Skeletal muscle tissue (tissue), 4 donors: Measurements from ENCODE around the gene PRPF19. TPM values are rescaled to one million over a fixed set of nuclear protein-coding genes. Genes with fewer than 3 reads are reported as not detected.
"Not testable (repeated sequence)": the region's sequence is repeated elsewhere in the genome, so short reads cannot be mapped to it uniquely, and the experiment has no call there.

Experiments
- H3K27ac ChIP-seq: one replicate; pipeline ENCODE4 v1.7.0; 2013; ENCODE audit warnings: mild to moderate bottlenecking, low read depth, low read length, inconsistent platforms
- H3K27me3 ChIP-seq, 3 donors: one replicate each; pipeline ENCODE4 v1.7.0; 2013; ENCODE audit warnings: low read length in 3 of 3; ENCODE audit not compliant: control insufficient read depth in 3 of 3, insufficient read depth in 3 of 3
- H3K36me3 ChIP-seq, 3 donors: one replicate each; pipeline ENCODE4 v1.7.0; 2013; ENCODE audit warnings: low read length in 3 of 3; ENCODE audit not compliant: control insufficient read depth in 3 of 3, insufficient read depth in 3 of 3
- H3K4me1 ChIP-seq, 3 donors: one replicate each; pipeline ENCODE4 v1.7.0; 2013; ENCODE audit warnings: low read length in 3 of 3, mild to moderate bottlenecking in 3 of 3; ENCODE audit not compliant: control insufficient read depth in 3 of 3, insufficient read depth in 3 of 3
- H3K4me3 ChIP-seq, 3 donors: one replicate each; pipeline ENCODE4 v1.7.0; 2013; ENCODE audit warnings: low read length in 3 of 3
- H3K9ac ChIP-seq, 3 donors: one replicate each; pipeline ENCODE4 v1.7.0; 2013; ENCODE audit warnings: low read length in 3 of 3, mild to moderate bottlenecking in 3 of 3, moderate library complexity in 2 of 3, low read depth in 1 of 3
- H3K9me3 ChIP-seq, 3 donors: one replicate each; pipeline ENCODE4 v1.7.0; 2013; ENCODE audit warnings: low read length in 3 of 3; ENCODE audit not compliant: control insufficient read depth in 3 of 3
- total RNA-seq: library from RNA; depleted of rRNA; stranded (reverse); fragments of >200 nt; gene quantifications from one replicate; pipeline ENCODE4 v1.2.3, GENCODE V29; 2014
- donor health status: Osteomylitis.

Gene PRPF19
- total RNA-seq, 1 donor from 2014 or later = 27.7 TPM

DNA sequence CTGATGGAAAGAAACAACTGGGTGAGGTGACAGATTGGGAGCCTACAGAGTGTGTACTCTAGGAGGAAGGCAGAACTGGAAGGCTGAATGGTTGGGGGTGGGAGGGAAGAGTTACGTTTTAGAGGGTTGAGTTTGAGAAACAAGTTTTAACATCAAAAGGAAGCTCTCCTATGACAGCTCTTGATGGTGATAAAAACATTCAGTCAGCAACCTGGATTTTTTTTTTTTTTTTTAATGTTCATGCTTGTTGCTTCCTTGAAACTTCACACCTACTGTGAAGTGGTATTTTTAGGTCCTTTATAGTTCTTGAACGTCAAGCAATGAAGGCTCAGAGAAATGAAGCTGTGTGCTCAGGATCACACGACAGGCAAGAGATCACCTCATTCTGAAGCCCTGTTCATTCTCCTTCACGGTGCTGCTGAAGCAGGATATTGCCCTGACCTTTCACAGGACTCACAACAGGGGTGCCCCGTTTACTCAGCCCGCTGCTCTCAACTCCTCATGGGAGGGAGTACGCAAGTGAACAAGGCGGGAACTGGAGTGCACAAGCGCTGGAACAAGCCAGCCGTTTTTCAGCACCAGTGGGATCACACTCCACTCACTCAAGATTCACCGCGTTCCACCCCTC lies 6.0 kb upstream of the PRPF19 start:
- Histone ChIP-seq H3K36me3 (no peaks in the 10 kb centered on the region), H3K27ac (no peak overlapping the region), H3K27me3 (no peaks in the 10 kb centered on the region), H3K9ac (no peak overlapping the region), H3K9me3 (no peaks in the 10 kb centered on the region), H3K4me1 (peaks cover 30 to 45% (median 45%) of the 10 kb centered on the region in 3 donors), H3K4me3 (no peak overlapping the region)

DNA sequence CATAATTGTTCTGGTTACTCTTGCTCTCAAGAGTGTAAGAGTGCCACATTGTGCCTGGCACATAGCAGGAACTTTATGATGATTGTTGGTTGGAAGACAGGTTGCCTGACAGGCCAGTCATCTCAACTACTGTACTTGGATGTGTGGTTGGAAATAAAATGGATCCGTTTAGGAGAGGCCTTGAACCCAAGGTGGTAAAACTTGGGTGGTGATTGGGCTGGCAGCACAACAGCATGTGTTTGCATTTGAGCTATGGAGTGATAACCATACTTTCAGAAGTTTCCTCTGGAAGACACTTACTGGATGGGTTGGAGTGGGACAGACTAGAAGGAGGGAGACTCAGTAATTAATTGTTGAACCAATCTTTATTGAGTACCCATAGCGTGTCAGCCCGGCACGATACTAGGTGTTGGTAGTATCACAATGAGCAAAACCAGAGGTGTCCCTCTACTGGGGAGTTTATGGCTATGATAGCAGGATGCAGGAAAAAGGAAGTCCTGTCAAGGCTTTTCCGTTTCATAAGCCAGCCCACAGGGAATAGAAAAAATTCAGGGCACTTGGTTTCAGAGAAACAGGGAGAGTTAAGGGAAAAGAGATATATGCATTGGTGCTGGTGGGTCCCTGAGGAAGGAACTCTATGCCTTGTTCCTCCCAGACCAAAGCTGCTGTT lies 4.5 kb upstream of the PRPF19 start:
- Histone ChIP-seq H3K9me3 (no peaks in the 10 kb centered on the region), H3K4me1 (peaks cover 22 to 40% (median 38%) of the 10 kb centered on the region in 3 donors), H3K27ac (no peak overlapping the region), H3K4me3 (no peak overlapping the region), H3K27me3 (no peaks in the 10 kb centered on the region), H3K9ac (no peak overlapping the region), H3K36me3 (no peaks in the 10 kb centered on the region)

DNA sequence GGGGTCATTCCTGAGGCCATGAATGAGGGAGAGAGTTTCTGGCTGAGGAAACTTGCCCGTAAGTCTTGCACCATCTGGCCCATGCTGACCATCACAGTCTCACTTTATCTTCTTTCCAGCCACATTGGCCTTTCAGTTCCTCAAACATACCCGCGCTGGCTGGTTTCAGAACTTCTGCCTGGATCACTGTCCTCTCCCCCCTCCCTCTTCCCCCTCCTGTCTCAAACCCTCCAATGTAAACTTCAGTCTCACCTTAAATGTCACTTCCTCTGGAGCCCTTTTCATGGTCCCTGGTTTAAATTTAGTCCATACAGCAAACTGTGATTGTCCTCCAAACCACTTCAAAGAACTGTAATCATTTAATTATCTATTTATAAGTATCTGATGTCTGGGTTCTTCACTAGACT lies 3.9 kb upstream of the PRPF19 start:
- H3K4me3 ChIP-seq = no peak overlapping the region

GRCh38 chr11:60909680-60910280 lies 3.4 kb upstream of the PRPF19 start:
- not testable (repeated sequence) for H3K27me3 ChIP-seq, H3K36me3 ChIP-seq, H3K27ac ChIP-seq, H3K9ac ChIP-seq, H3K9me3 ChIP-seq, H3K4me3 ChIP-seq
- H3K4me1 ChIP-seq = peaks cover 27 to 40% (median 38%) of the 10 kb centered on the region in 3 donors

More for the DNA sequence above, 3.9 kb upstream of the PRPF19 start:
- H3K36me3 ChIP-seq = no peaks in the 10 kb centered on the region
- peaks cover 22 to 40% (median 38%) of the 10 kb centered on the region in 3 donors for H3K4me1 ChIP-seq
- no peak overlapping the region for H3K9ac ChIP-seq
- H3K9me3 ChIP-seq = no peaks in the 10 kb centered on the region
- no peak overlapping the region for H3K27ac ChIP-seq
- no peaks in the 10 kb centered on the region for H3K27me3 ChIP-seq

DNA sequence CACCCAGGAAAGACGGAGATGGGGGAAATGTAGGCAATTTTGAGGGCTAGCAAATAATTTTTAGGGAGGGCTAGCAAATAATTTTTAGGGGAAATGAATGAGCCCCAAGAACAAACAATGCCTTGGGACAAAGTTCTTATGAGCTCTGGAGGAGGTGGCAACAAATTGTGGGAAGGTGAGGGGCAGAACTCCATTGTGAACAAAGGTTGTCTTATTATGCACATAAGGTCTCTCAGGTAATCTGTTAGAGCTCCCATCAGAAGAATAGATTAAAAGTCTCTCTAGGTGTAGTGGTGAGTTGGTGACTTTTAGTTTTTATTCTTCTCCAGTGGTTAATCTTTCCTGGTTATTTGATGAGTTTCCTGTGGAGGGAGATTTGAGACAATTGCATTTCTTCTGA lies 2.4 kb upstream of the PRPF19 start:
- Histone ChIP-seq H3K27ac (no peak overlapping the region), H3K4me3 (no peak overlapping the region), H3K36me3 (peaks cover 0 to 3% (median under 1%) of the 10 kb centered on the region in 3 donors), H3K27me3 (no peaks in the 10 kb centered on the region), H3K4me1 (peaks cover 32 to 45% (median 42%) of the 10 kb centered on the region in 3 donors), H3K9ac (no peak overlapping the region), H3K9me3 (no peaks in the 10 kb centered on the region)

- Histone ChIP-seq H3K9ac (peak overlapping the region; percentile 94 to 96 (median 95)), H3K4me1 (peaks cover 23 to 41% (median 29%) of the 10 kb centered on the region in 3 donors), H3K36me3 (peaks cover 26 to 34% (median 27%) of the 10 kb centered on the region in 3 donors), H3K27me3 (no peaks in the 10 kb centered on the region), H3K9me3 (no peaks in the 10 kb centered on the region), H3K27ac (peak overlapping the region; percentile 95), H3K4me3 (peak overlapping the region; percentile 87 to 93 (median 90))
These were observed 753 bp downstream of the PRPF19 start for GRCh38 chr11:60905551-60906113.

DNA sequence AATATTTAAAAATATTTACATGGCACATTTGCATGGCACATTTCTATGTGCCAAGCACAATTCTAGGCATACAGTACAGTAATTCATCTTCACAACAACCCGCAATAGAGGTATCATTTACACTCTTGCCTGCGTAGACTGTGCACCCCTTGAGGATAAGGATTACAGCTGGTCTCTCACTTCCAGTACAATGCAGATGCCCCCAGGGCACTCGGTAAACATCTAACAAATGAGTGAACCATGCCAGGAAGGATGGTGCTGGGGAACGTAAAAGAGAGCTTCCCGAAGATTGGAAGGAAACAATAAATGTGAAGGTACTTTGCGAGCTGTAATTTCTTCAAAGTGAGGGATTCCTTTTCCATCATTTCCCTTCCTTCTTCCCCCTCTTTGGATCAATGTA lies 1.3 kb downstream of the PRPF19 start:
- Histone ChIP-seq H3K36me3 (peaks cover 32 to 40% (median 32%) of the 10 kb centered on the region in 3 donors), H3K9me3 (no peaks in the 10 kb centered on the region), H3K4me3 (peak overlapping the region; percentile 87 to 93 (median 90)), H3K27me3 (no peaks in the 10 kb centered on the region), H3K27ac (no peak overlapping the region), H3K9ac (peak overlapping the region; percentile 94 to 96 (median 95)), H3K4me1 (peaks cover 25 to 43% (median 30%) of the 10 kb centered on the region in 3 donors)

DNA sequence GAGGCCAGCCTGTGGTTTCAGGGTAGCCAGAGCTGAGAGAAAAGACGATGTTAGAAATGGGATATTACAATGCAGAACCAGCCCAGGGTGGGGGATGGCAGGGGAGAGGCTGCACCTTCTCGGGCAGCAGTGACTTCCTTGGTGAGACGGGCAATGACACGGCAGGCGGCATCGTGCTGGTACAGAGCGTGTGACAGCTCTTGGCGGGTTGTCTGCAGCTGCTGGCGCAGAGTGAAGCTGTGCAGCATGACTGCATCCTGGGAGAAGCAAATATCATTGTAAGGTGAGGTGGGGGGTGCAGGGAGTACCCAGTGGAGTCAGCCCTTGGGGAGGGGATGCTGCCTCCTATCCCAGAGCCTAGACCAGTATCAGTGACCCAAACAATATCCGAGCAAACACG lies 3.8 kb downstream of the PRPF19 start:
- H3K4me1 ChIP-seq = peaks cover 28 to 48% (median 30%) of the 10 kb centered on the region in 3 donors
- H3K27ac ChIP-seq = no peak overlapping the region
- no peak overlapping the region for H3K9ac ChIP-seq
- peaks cover 49 to 59% (median 53%) of the 10 kb centered on the region in 3 donors for H3K36me3 ChIP-seq
- no peaks in the 10 kb centered on the region for H3K9me3 ChIP-seq
- no peak overlapping the region for H3K4me3 ChIP-seq
- no peaks in the 10 kb centered on the region for H3K27me3 ChIP-seq

DNA sequence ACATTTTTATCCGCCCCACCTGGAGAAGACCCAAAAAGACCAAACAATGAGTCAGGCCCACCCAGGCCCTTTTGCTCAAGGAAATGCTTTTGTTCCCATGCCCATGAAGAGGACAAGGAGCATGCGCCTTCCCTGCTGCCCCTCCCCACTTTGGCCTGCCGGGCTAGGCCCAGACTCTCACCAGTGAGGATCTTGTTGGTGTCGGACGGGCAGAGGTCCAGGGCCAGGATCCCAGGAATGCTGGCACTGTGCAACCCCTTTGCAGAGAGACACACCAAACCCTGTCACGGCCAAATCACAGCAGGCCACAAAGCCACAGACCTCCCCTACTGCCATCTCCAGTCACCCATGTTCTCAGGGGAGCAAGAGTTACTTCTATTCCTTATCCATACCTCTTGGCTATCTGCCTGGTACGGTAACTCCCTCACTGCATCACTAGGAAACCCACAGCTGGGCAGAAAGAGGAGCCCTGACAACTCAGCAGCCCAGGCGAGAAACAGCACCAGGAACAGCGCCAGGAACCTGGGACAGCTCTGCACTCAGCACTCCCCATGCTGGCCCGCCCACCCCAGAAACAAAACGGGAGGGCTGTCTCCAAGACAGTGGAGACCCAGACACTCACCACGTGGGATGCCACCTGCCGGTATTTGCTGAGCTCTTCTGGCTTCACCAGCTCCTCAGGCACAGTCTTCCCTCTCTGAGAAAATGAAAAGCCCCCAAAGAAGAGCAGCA lies 5.5 kb downstream of the PRPF19 start:
- Histone ChIP-seq H3K9me3 (no peaks in the 10 kb centered on the region), H3K9ac (peak overlapping the region in 2 of 3 donors; percentile 45 to 52), H3K36me3 (peaks cover 64 to 74% (median 70%) of the 10 kb centered on the region in 3 donors), H3K4me3 (no peak overlapping the region), H3K4me1 (peaks cover 22 to 37% (median 24%) of the 10 kb centered on the region in 3 donors), H3K27me3 (no peaks in the 10 kb centered on the region), H3K27ac (no peak overlapping the region)
